SKM-1 treated with dmso at 0.1 percent for 144 hours (cell line): ENCODE measurements around the gene COL19A1.
A peak's percentile ranks its signal among the peaks of the same experiment; 100 is the strongest.

ENCODE experiments used
- DNase-seq: peaks from one replicate; lab custom pipeline; 2025; ENCODE audit not compliant: unreplicated experiment; lab: John Stamatoyannopoulos, UW

Gene COL19A1

GRCh38 chr6:70051197-70052124, 185.1 kb downstream of the COL19A1 start:
- DNase-seq, result no peak

DNA sequence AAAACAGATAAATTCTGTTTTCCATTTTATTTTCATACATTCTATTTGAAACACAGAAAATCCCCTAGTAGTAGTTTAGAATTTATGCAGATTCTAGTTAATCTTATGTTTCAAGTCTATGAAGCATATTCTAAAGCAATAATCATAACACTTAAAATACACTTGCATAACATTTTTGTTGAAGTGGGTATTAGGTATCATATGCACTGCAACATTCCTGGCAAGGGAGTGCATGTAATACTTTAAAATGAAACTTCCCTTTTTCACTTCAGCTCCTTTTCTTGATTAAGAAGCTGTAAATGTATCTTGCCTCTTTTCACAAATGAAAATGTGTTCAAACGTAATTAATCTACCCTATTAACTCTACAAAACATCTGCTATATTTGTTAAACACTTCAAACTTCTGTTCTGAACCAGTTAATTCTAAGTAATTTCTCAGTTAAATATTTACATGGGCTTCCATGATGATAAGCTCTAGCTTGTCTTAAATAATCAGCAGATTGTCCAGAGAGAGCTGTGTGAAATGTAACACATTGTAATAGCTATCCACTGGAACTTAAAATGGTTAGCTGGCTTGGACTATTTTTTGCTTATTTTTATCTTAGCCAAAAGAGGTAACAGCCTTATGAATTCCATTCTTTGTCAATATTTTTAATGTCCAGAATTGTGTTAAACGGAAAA, 192.8 kb downstream of the COL19A1 start:
- no peak for DNase-seq

DNA sequence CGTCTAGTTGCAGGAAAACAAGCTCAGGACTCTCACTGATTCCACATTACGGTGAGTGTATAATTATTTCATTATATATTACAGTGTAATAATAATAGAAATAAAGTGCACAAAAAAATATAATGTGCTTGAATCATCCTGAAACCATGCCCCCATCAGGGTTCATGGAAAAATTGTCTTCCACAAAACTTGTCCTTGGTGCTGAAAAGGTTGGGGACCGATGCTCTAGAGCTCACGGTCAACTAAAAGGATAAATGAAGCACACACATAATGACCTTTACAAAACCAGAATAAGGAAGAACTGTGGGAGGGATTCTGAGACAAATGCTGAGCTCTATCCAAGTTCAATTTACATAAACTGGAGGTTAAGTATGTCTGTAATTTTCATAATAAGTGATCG, 194.3 kb downstream of the COL19A1 start:
- DNase-seq, result no peak

GRCh38 chr6:70061546-70061945, 195.2 kb downstream of the COL19A1 start:
- DNase-seq, result no peak

- DNase-seq, result no peak
Measured at GRCh38 chr6:70062010-70062409, 195.7 kb downstream of the COL19A1 start.

GRCh38 chr6:70072540-70073179, 206.3 kb downstream of the COL19A1 start:
- DNase-seq, result no peak

GRCh38 chr6:70073637-70074036, 207.3 kb downstream of the COL19A1 start:
- DNase-seq, result no peak

- DNase-seq, result no peak
Measured at GRCh38 chr6:70079241-70079640, 212.9 kb downstream of the COL19A1 start.

DNA sequence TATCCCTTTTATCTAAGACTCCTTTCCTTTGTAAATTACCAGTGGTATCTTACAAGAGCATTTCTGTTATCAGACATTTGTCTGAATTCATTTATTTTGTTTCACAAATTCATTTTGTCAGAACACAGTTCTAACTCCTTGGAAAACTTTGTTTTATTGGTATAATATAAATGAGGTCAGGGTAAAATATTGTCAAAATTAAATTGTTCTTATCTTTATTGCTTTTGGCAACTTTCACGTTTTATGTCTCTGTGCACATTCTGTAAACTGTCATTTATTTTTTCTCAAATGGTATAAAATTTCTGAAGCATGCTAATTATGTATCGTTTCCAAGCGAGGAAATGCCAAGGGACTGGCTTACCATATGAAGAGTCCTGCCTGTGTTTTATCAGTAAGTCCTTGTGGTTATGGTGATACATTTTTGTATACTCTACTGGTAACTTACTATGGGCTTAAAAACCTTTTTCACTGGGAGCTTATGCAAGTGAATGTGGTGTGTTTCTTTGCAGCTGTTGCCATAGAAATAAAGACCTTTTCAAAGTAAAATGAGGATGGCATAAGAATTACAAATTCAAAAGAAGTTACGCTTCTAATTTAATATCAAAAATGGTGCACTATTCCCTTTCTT, 214.2 kb downstream of the COL19A1 start:
- DNase-seq, result no peak

- no peak for DNase-seq
Measured at GRCh38 chr6:70082830-70083229, 216.5 kb downstream of the COL19A1 start.

GRCh38 chr6:70086806-70087205, 220.4 kb downstream of the COL19A1 start:
- DNase-seq, result no peak

GRCh38 chr6:70094156-70094555, 227.8 kb downstream of the COL19A1 start:
- DNase-seq, result no peak

DNA sequence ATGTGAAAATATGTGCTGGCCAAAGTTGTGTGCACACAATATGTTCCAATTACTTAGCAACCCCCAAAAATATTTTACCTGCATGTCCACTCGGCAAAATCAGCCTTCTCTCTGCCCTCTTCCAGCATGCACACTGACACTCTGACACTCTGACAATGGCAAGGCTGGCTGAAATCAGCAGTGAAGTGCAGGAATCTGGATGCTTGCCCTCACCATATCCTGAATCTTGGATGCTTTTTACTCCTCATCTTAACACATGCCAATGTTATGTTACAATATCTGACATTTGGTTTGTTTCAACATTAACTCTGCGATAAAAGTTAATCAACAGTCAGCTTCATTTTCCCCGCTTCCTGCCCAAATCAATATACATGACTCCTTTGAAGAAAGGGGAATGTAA, 233.4 kb downstream of the COL19A1 start:
- DNase-seq, result no peak

DNA sequence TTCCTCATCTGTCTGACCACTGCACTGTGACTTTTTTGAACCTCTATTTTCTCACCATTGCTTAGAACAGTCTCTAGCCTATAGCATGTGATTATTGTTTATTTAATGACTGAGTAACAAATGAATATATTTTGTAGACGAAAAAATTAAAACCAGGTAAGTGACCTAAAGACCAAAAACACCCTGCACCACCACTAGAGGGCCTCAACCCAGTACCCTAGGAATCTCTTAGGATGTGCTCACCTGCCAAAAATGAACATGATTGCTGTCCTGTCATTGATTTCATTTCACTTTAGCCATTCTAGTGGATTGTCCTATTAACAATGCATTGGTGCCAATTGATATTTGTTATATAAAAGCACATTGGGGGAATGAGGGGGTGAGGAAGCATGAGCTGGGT, 237.4 kb downstream of the COL19A1 start:
- no peak for DNase-seq

DNA sequence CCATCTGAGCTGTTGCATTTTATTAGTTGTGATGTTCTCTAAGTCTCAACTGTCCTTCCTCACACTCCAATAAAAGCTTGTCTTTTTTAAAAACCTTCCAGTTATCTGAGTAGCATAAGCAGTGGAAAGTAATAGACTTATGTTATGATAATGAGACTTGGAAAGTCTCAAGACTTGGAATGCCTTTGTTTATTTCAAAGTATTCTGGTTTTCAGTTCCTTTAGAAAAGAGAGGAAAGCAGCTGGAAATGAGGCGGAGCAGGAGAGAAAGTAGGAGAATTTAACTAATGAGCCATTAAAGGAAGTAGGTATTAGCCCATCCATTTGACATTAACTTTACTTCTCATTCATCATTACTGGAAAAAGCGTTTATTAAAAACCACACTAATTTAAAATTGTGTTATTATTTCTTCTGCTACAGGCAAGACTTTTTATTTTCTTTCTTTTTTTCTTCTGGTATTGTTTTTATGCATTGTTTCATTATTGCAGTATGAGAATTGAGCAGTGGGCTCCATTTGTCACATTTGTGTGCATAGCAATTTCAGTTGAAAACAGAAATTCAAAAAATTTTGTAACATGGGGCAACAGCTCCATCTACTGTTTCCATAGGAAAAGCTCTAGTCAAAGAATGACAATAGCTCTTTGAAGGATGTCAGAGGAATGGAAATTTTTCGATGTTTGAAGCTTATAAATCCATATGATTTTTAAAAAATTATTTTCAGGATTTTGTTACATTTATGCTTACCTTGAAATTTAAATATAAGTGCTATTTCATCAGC, 241.7 kb downstream of the COL19A1 start:
- peak; percentile 27 for DNase-seq

- DNase-seq, result no peak
Measured at GRCh38 chr6:70110126-70111022, 244.0 kb downstream of the COL19A1 start.

DNA sequence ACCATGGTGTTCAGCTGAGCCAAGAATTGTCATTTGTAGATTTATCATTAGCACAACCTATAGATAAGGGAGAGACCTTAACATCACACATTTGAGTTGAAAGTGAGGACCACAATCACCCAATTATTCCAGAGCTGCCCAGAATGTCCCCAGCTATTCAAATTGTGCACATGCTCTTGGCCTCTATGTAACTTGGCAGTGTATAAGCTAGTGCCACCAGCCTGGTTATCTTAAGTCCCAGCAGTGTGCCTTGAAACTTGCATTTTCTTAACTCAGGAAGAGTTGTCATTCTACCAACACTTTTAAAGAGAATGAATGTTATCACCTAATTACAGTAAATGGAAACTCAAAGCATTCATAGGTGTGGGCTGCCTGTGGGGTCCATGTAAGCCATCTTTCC, 245.4 kb downstream of the COL19A1 start:
- no peak for DNase-seq

- DNase-seq, result no peak
Measured at GRCh38 chr6:70112716-70113115, 246.4 kb downstream of the COL19A1 start.

GRCh38 chr6:70113171-70113570, 246.8 kb downstream of the COL19A1 start:
- DNase-seq, result no peak

DNA sequence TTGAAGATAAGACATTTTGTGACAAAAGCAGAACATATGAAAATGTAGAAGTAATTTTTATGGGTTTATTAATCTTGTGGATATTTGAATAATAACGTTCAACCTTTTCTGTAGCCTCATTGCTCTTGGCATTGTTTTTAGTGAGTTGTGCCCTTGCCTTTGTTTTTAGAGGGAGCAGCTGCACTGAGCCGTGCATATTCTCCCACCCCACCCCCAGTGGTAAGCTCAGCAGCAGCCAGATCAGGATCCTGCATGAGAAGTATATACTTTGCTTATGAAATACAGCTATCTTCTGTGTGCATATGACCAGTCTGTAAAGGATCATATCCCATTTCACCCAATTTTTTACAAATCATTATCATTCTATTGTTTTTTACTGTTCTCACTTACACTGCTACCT, 252.3 kb downstream of the COL19A1 start:
- DNase-seq, result no peak
